Endothelial cell of umbilical vein (primary cell): ENCODE data around the gene SLFN11. TPM values are rescaled to one million over a fixed set of nuclear protein-coding genes. Genes with fewer than 3 reads are reported as not detected.

Source experiments
- BruUV-seq: library from RNA; stranded (reverse); fragments of 400-500 nt; replicated peaks from 2 replicates; lab custom pipeline; 2021; lab: Mats Ljungman, UMichigan
- CTCF ChIA-PET: fragments of 300-600, 350-600 bp; sonication (Branson Sonifier 250); formaldehyde crosslinking; loops from one replicate; lab custom pipeline; 2021; ENCODE audit warnings: antibody characterized with exemption, inconsistent platforms; lab: Charles Lee
- POLR2A ChIA-PET: fragments of 300-600, 350-600 bp; sonication (Branson Sonifier 250); formaldehyde crosslinking; loops from one replicate; lab custom pipeline; 2021; ENCODE audit warnings: antibody characterized with exemption, inconsistent platforms; lab: Charles Lee
- DNase-seq: peaks from one replicate; pipeline ENCODE4 v3.0.0-alpha.2; 2011; ENCODE audit warnings: low read depth, low spot score
- FAIRE-seq: peaks from 2 replicates; lab custom pipeline; 2011; peaks lifted over from hg19 to GRCh38; lab: Jason Lieb, UNC
- H2AFZ ChIP-seq: 2 replicates; pipeline ENCODE4 v1.6.0; 2012; ENCODE audit warnings: low read depth, low read length, control low read depth, inconsistent platforms
- H3K27ac ChIP-seq: 2 replicates; pipeline ENCODE4 v1.5.1; 2011; ENCODE audit warnings: low read depth, mild to moderate bottlenecking, control low read depth, low read length, moderate library complexity; ENCODE audit not compliant: insufficient read depth
- H3K27me3 ChIP-seq, 2 experiments: 2 replicates each; pipeline versions ENCODE4 v1.6.0 to v1.6.1; 2011; ENCODE audit warnings: low read length in 2 of 2, mixed read lengths in 1 of 2; ENCODE audit not compliant: control insufficient read depth in 2 of 2, insufficient read depth in 2 of 2
- H3K36me3 ChIP-seq, 2 experiments: 2 replicates in 1 of 2; 3 replicates in 1 of 2; pipeline ENCODE4 v1.5.1; 2011; ENCODE audit warnings: low read length in 2 of 2, mild to moderate bottlenecking in 1 of 2, moderate library complexity in 1 of 2; ENCODE audit not compliant: control insufficient read depth in 2 of 2, insufficient read depth in 2 of 2; ENCODE audit errors: extremely low read depth in 1 of 2
- H3K4me1 ChIP-seq: 3 replicates; pipeline ENCODE4 v1.5.1; 2011; ENCODE audit warnings: mild to moderate bottlenecking, low read length; ENCODE audit not compliant: control insufficient read depth, insufficient read depth; ENCODE audit errors: extremely low read depth
- H3K4me2 ChIP-seq: 2 replicates; pipeline ENCODE4 v1.6.1; 2011; ENCODE audit warnings: low read length, control low read depth, mixed read lengths; ENCODE audit not compliant: insufficient read depth
- H3K4me3 ChIP-seq, 3 experiments: fragments of 200-600 bp in 1 of 3; sonication (generic), shearing (Covaris generic) in 1 of 3; replicated peaks in 1 of 3; 2 replicates each; pipeline ENCODE4 v1.5.1; 2011 to 2016; ENCODE audit warnings: control low read depth in 3 of 3, low read length in 3 of 3, mild to moderate bottlenecking in 2 of 3, inconsistent platforms in 1 of 3, low read depth in 1 of 3, moderate library complexity in 1 of 3; ENCODE audit not compliant: insufficient read depth in 1 of 3
- H3K79me2 ChIP-seq: 2 replicates; pipeline ENCODE4 v1.6.0; 2012; ENCODE audit warnings: low read length, inconsistent platforms; ENCODE audit not compliant: control insufficient read depth, insufficient read depth
- H3K9ac ChIP-seq: replicated peaks from 2 replicates; pipeline ENCODE3; 2011; ENCODE audit warnings: low read length, control low read depth; ENCODE audit not compliant: insufficient read depth; ENCODE audit errors: extremely low read depth
- H3K9me1 ChIP-seq: replicated peaks from 3 replicates; pipeline ENCODE4 v1.6.0; 2011; ENCODE audit warnings: mild to moderate bottlenecking, low read length; ENCODE audit not compliant: control insufficient read depth, insufficient read depth; ENCODE audit errors: extremely low read depth
- H3K9me3 ChIP-seq: replicated peaks from 2 replicates; pipeline ENCODE4 v1.5.1; 2012; ENCODE audit warnings: low read length, inconsistent platforms; ENCODE audit not compliant: control insufficient read depth, insufficient read depth
- H4K20me1 ChIP-seq: replicated peaks from 2 replicates; pipeline ENCODE3; 2011; ENCODE audit warnings: mild to moderate bottlenecking, low read length; ENCODE audit not compliant: control insufficient read depth, insufficient read depth; ENCODE audit errors: extremely low read depth
- EZH2 ChIP-seq: IDR thresholded peaks from 2 replicates; pipeline ENCODE4 v1.6.1; 2012; ENCODE audit warnings: borderline replicate concordance, low read depth, mild to moderate bottlenecking, moderate library complexity, low read length, inconsistent platforms; ENCODE audit not compliant: severe bottlenecking
- FOS ChIP-seq: IDR thresholded peaks from 2 replicates; pipeline ENCODE4 v1.6.1; 2011; ENCODE audit warnings: mild to moderate bottlenecking, low read length, moderate library complexity, borderline replicate concordance; ENCODE audit not compliant: insufficient read depth
- GATA2 ChIP-seq: IDR thresholded peaks from 2 replicates; pipeline ENCODE4 v1.7.0; 2011; ENCODE audit warnings: low read depth, mild to moderate bottlenecking, moderate library complexity, mixed read lengths, low read length; ENCODE audit not compliant: insufficient read length, insufficient read depth
- JUN ChIP-seq: IDR thresholded peaks from 2 replicates; pipeline ENCODE4 v1.6.1; 2011; ENCODE audit warnings: borderline replicate concordance, low read depth; ENCODE audit not compliant: insufficient read length, insufficient read depth
- MYC ChIP-seq: IDR thresholded peaks from one replicate; pipeline ENCODE4 v1.6.1; 2011; ENCODE audit warnings: mild to moderate bottlenecking, low read depth, low read length
- POLR2A ChIP-seq: IDR thresholded peaks from 2 replicates; pipeline ENCODE4 v1.6.1; 2012; ENCODE audit warnings: low read depth, mild to moderate bottlenecking, control low read depth, low read length
- POLR2AphosphoS5 ChIP-seq: IDR thresholded peaks from 2 replicates; pipeline ENCODE4 v1.6.1; 2012; ENCODE audit warnings: low read depth, mild to moderate bottlenecking, control low read depth, low read length, moderate library complexity; ENCODE audit not compliant: insufficient read depth
- dilution Hi-C: fragments of 300-500 bp; cut with MboI; formaldehyde crosslinking; loops from one replicate; pipeline ENCODE4 v1.15.0; 2019; ENCODE audit warnings: low sequenced_read_pairs; ENCODE audit not compliant: extremely low pct_ligation_motif_present
- intact Hi-C: fragments of 100-400 bp; cut with micrococcal nuclease; formaldehyde crosslinking; loops from one replicate; pipeline ENCODE4 v1.10.0; 2022
- polyA plus RNA-seq, 4 experiments: library from polyadenylated mRNA; depleted of rRNA in 3 of 4; stranded (reverse) in 3 of 4; unstranded in 1 of 4; fragments of >200 nt; gene quantifications; 2 replicates each; pipeline versions ENCODE4 v1.2.1 to v1.2.3, GENCODE V29; 2011 to 2012; ENCODE audit warnings: missing spikeins in 1 of 4
- total RNA-seq: library from RNA; stranded (reverse); gene quantifications from 2 replicates; pipeline ENCODE4 v1.2.3, GENCODE V29; 2021
- TF ChIP-seq, protein P1 (sequence below), 2 donors: IDR thresholded peaks; 1 replicate in 1 of 2; 2 replicates in 1 of 2; pipeline ENCODE4 v1.5.1; 2011; ENCODE audit warnings: low read length in 2 of 2, mild to moderate bottlenecking in 2 of 2, moderate library complexity in 2 of 2, control low read depth in 1 of 2, inconsistent platforms in 1 of 2, low read depth in 1 of 2; ENCODE audit not compliant: insufficient read depth in 1 of 2; ENCODE audit errors: extremely low read depth in 1 of 2
- TF ChIP-seq, protein P2 (sequence below): IDR thresholded peaks from 2 replicates; pipeline ENCODE4 v1.6.1; 2011; ENCODE audit not compliant: insufficient read depth, insufficient read length

SLFN11 gene
- total and polyA plus RNA-seq, 2 donors (not counting 3 experiments of a cell fraction or from before 2014, with no cell fraction given): 37.0 to 110 TPM

DNA sequence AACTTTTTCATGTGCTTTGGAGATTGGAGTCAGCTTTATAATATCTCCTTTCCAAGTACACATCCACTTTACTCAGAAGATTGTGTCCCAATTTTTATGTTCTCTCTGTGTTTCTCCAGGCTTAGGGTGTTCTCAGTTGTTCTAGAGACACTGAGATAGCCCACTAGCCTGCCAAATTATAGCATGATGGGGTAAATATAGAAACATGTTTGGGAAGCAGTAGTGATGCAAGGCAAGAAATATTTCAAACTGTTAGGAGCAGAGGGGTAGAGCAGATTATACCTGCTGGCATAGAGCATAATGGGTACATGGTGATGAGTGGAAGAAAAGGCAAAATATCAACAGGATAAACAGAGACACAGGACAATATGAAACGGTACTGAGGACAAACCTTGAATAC, 12.4 kb downstream of the SLFN11 start:
- H3K9me3 ChIP-seq: no peaks in the 10 kb centered on the region
- dilution Hi-C loops (no loop called here), intact Hi-C loops (no loop called here)
- peaks cover 19 to 33% of the 10 kb centered on the region in 2 experiments for H3K36me3 ChIP-seq
- no peak overlapping the region for H3K27ac ChIP-seq
- no TSS peak for BruUV-seq
- FAIRE-seq (no peak), DNase-seq (no peak)
- TF ChIP-seq MYC: no peak
- no peak for TF ChIP-seq GATA2
- TF ChIP-seq FOS: no peak
- no peak for TF ChIP-seq EZH2
- TF ChIP-seq, protein P1, sequence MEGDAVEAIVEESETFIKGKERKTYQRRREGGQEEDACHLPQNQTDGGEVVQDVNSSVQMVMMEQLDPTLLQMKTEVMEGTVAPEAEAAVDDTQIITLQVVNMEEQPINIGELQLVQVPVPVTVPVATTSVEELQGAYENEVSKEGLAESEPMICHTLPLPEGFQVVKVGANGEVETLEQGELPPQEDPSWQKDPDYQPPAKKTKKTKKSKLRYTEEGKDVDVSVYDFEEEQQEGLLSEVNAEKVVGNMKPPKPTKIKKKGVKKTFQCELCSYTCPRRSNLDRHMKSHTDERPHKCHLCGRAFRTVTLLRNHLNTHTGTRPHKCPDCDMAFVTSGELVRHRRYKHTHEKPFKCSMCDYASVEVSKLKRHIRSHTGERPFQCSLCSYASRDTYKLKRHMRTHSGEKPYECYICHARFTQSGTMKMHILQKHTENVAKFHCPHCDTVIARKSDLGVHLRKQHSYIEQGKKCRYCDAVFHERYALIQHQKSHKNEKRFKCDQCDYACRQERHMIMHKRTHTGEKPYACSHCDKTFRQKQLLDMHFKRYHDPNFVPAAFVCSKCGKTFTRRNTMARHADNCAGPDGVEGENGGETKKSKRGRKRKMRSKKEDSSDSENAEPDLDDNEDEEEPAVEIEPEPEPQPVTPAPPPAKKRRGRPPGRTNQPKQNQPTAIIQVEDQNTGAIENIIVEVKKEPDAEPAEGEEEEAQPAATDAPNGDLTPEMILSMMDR (IDR thresholded peaks at IDR 0.05; ENCODE audit: extremely low read depth in 1 of 2, insufficient read depth in 1 of 2, low read depth in 1 of 2, low read length in 2 of 2): no peak
- no peak for TF ChIP-seq POLR2A
- TF ChIP-seq JUN: no peak
- TF ChIP-seq, protein P2, sequence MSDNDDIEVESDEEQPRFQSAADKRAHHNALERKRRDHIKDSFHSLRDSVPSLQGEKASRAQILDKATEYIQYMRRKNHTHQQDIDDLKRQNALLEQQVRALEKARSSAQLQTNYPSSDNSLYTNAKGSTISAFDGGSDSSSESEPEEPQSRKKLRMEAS: no peak
- no peak for TF ChIP-seq POLR2AphosphoS5
- no peaks in the 10 kb centered on the region for H3K27me3 ChIP-seq
- no peak overlapping the region for H3K4me3 ChIP-seq
- H3K79me2 ChIP-seq: peaks cover 35% of the 10 kb centered on the region
- H3K4me1 ChIP-seq: no peaks in the 10 kb centered on the region
- ChIA-PET POLR2A (no interaction called here), CTCF (interaction anchor here (3.2 kb wide), 1 partner anchor 173 kb away, joined by 12 read pairs; no protein-coding TSS in a partner anchor)
- no peak overlapping the region for H3K4me2 ChIP-seq
- no peak overlapping the region for H2AFZ ChIP-seq
- H3K9me1 ChIP-seq: peaks cover 2% of the 10 kb centered on the region
- H4K20me1 ChIP-seq: peaks cover 3% of the 10 kb centered on the region
- no peak overlapping the region for H3K9ac ChIP-seq
